ENCODE results near the gene HDAC8.

Gene HDAC8

DNA sequence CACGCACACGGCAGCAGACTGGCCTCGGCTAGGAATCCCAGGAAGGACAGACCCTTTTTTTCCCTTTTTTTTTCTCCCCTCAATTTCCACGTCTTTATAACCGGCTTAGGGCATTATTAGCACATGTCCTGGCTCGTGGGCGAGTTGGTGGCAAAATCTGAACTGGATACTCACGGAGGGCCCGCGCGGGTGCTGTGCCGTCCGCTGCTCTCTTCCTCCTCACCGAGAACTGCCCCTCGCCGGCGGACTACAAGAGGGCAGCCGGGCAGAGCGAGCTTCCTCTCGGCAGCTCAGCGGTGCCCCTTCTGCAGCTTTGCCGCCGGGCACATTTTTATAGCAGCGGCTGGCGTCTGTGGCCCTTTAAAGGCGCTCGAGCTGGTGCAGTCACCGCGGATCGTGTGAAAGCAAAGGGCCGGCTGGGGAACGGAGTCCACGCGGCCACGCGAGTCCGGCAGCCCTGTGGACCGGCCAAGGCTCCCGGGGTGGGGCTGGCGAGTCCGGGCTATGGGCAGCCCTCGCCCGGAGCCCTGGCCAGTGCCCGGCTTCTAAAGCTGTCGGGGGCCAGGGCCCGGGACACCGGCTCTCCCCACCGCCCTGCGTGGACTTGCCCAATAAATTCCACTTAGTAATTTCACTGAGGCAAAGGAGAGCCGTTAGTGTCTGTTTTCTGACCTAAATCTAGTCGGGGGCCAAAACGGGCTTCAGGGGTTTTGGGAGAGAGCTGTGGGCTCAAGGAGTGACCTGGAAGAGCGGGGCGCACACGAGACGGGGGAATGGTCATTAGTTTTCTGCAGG lies 265.6 kb downstream of the HDAC8 start:
- H3K36me3 ChIP-seq (ENCODE audit: control insufficient read depth in 1 of 2, insufficient read depth in 2 of 2, low read depth in 1 of 2, low read length in 2 of 2), result no peaks in the 10 kb centered on the region
- H4K91ac ChIP-seq (ENCODE audit: low read length), result no peak overlapping the region
- DNase-seq, result peak; percentile 73
- WGBS, result 4% methylated on average over 39 of the region's 56 CpGs
- no peaks in the 10 kb centered on the region for H3K9me3 ChIP-seq (ENCODE audit: control insufficient read depth, low read length)
- H3K23ac ChIP-seq (ENCODE audit: low read length in 2 of 2), result no peak overlapping the region
- H2BK5ac ChIP-seq (ENCODE audit: low read depth, low read length, poor library complexity, severe bottlenecking), result no peak overlapping the region
- H4K8ac ChIP-seq (ENCODE audit: low read length), result no peak overlapping the region
- peak overlapping the region; percentile 30 for H3K9ac ChIP-seq (ENCODE audit: low read length)
- H3K79me1 ChIP-seq (replicated peaks; ENCODE audit: low read length, poor library complexity, severe bottlenecking), result no peaks in the 10 kb centered on the region
- H3K4me1 ChIP-seq (ENCODE audit: control insufficient read depth, insufficient read depth, low read depth, low read length), result peaks cover 19% of the 10 kb centered on the region
- peak overlapping the region; percentile 91 for H3K4me2 ChIP-seq (ENCODE audit: low read length, poor library complexity, severe bottlenecking)
- no peak overlapping the region for H3K27ac ChIP-seq (ENCODE audit: low read length, poor library complexity, severe bottlenecking)
- H3K4me3 ChIP-seq (ENCODE audit: insufficient read depth in 1 of 2, low read depth in 1 of 2, low read length in 2 of 2), result peak overlapping the region; percentile 51 to 73
- peaks cover 55 to 90% of the 10 kb centered on the region in 2 experiments for H3K27me3 ChIP-seq (ENCODE audit: control insufficient read depth in 1 of 2, insufficient read depth in 1 of 2, low read length in 2 of 2)
- H2AK5ac ChIP-seq (ENCODE audit: low read length, severe bottlenecking), result no peak overlapping the region
- no peak overlapping the region for H3K4ac ChIP-seq (ENCODE audit: low read depth in 1 of 2, low read length in 2 of 2)
- H2BK120ac ChIP-seq (ENCODE audit: low read depth, low read length), result no peak overlapping the region
- no peak overlapping the region for H2BK12ac ChIP-seq (ENCODE audit: low read length in 2 of 2)
- peak overlapping the region; percentile 39 for H2AFZ ChIP-seq (ENCODE audit: low read depth, low read length)
- H3K14ac ChIP-seq (ENCODE audit: low read length in 2 of 2), result no peak overlapping the region
- peak overlapping the region in 1 of 2 experiments; percentile 24 for H3K18ac ChIP-seq (ENCODE audit: low read depth in 1 of 2, low read length in 2 of 2)
- H2BK15ac ChIP-seq (ENCODE audit: low read depth, poor library complexity, severe bottlenecking), result no peak overlapping the region

- H2BK12ac ChIP-seq (ENCODE audit: low read length in 2 of 2), result no peak overlapping the region
- no peaks in the 10 kb centered on the region for H3K36me3 ChIP-seq (ENCODE audit: control insufficient read depth in 1 of 2, insufficient read depth in 2 of 2, low read depth in 1 of 2, low read length in 2 of 2)
- no peak overlapping the region for H3K14ac ChIP-seq (ENCODE audit: low read length in 2 of 2)
- H4K8ac ChIP-seq (ENCODE audit: low read length), result no peak overlapping the region
- H3K27ac ChIP-seq (ENCODE audit: low read length, poor library complexity, severe bottlenecking), result no peak overlapping the region
- H3K18ac ChIP-seq (ENCODE audit: low read depth in 1 of 2, low read length in 2 of 2), result no peak overlapping the region
- H3K27me3 ChIP-seq (ENCODE audit: control insufficient read depth in 1 of 2, insufficient read depth in 1 of 2, low read length in 2 of 2), result peaks cover 63 to 91% of the 10 kb centered on the region in 2 experiments
- H4K91ac ChIP-seq (ENCODE audit: low read length), result no peak overlapping the region
- H3K4ac ChIP-seq (ENCODE audit: low read depth in 1 of 2, low read length in 2 of 2), result no peak overlapping the region
- no peaks in the 10 kb centered on the region for H3K9me3 ChIP-seq (ENCODE audit: control insufficient read depth, low read length)
- peak; percentile 13 for DNase-seq
- WGBS, result 2% methylated on average over 9 of the region's 92 CpGs
- no peak overlapping the region for H3K9ac ChIP-seq (ENCODE audit: low read length)
- no peaks in the 10 kb centered on the region for H3K79me1 ChIP-seq (replicated peaks; ENCODE audit: low read length, poor library complexity, severe bottlenecking)
- no peak overlapping the region for H3K23ac ChIP-seq (ENCODE audit: low read length in 2 of 2)
- H3K4me1 ChIP-seq (ENCODE audit: control insufficient read depth, insufficient read depth, low read depth, low read length), result peaks cover 19% of the 10 kb centered on the region
- no peak overlapping the region for H2BK120ac ChIP-seq (ENCODE audit: low read depth, low read length)
- peak overlapping the region; percentile 51 to 73 for H3K4me3 ChIP-seq (ENCODE audit: insufficient read depth in 1 of 2, low read depth in 1 of 2, low read length in 2 of 2)
- H2AFZ ChIP-seq (ENCODE audit: low read depth, low read length), result no peak overlapping the region
- peak overlapping the region; percentile 91 for H3K4me2 ChIP-seq (ENCODE audit: low read length, poor library complexity, severe bottlenecking)
- H2AK5ac ChIP-seq (ENCODE audit: low read length, severe bottlenecking), result no peak overlapping the region
- H2BK5ac ChIP-seq (ENCODE audit: low read depth, low read length, poor library complexity, severe bottlenecking), result no peak overlapping the region
- no peak overlapping the region for H2BK15ac ChIP-seq (ENCODE audit: low read depth, poor library complexity, severe bottlenecking)
Measured at GRCh38 chrX:72306085-72306801, 266.4 kb downstream of the HDAC8 start.

DNA sequence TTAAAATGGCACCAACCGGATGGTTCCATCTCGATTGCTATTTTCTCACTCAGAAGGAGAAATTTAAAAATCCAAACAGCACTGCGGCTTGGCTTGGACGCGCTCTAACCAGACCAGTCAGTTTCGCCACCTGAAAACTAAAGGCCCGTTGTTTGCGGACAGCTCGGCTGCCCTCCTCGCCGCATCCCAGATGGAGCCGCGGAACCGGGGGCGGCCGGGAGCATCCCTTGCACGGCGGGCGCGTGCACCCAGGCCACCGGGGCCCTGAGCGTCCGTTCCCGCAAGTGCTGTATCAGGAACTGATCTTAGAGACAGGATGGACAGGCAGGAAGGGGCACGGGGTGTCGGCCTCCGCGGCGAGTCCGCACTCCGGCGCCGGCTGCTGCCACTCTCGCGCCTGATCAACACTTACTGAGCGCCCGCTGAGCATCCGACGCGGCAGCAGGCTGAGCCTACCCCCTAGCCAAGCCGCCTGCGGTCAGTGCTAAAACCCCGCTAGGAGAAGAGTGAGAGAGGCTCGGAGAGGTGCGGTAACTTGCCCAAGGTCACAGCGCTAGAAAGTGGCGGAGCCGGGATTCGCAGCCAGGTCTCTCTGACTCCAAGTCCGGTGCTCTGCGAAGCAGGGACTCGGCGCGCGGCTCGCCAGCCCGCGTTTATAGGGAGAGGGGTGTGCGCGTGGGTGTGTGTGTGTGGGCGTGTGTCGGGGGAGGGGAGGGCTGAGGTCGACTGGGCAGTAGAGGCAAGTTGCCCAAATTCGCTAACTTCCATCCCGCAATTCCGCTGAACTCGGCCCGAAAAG lies 267.2 kb downstream of the HDAC8 start, which contains the start of gene CITED1:
CITED1 (minus strand) TSS at position 629 of the 799 bp plus-strand sequence. CDS start 3,045 bp downstream, outside the sequence.
- DNase-seq, result peak; percentile 18
- Histone ChIP-seq H4K8ac (ENCODE audit: low read length) (no peak within 1 kb of the TSS), H3K23ac (ENCODE audit: low read length in 2 of 2) (peak within 1 kb of the TSS in 1 of 2 experiments; percentile 80), H3K4ac (ENCODE audit: low read depth in 1 of 2, low read length in 2 of 2) (no peak within 1 kb of the TSS), H3K14ac (ENCODE audit: low read length in 2 of 2) (no peak within 1 kb of the TSS), H2BK15ac (ENCODE audit: low read depth, poor library complexity, severe bottlenecking) (no peak within 1 kb of the TSS), H2BK12ac (ENCODE audit: low read length in 2 of 2) (no peak within 1 kb of the TSS), H3K18ac (ENCODE audit: low read depth in 1 of 2, low read length in 2 of 2) (peak within 1 kb of the TSS in 1 of 2 experiments; percentile 24), H3K79me1 (replicated peaks; ENCODE audit: low read length, poor library complexity, severe bottlenecking) (no peaks in the 10 kb centered on the region), H3K27me3 (ENCODE audit: control insufficient read depth in 1 of 2, insufficient read depth in 1 of 2, low read length in 2 of 2) (peaks cover 70 to 92% of the 10 kb centered on the region in 2 experiments), H3K4me2 (ENCODE audit: low read length, poor library complexity, severe bottlenecking) (peak within 1 kb of the TSS; percentile 91), H3K27ac (ENCODE audit: low read length, poor library complexity, severe bottlenecking) (no peak within 1 kb of the TSS), H2AFZ (ENCODE audit: low read depth, low read length) (peak within 1 kb of the TSS; percentile 39), H2BK5ac (ENCODE audit: low read depth, low read length, poor library complexity, severe bottlenecking) (no peak within 1 kb of the TSS), H3K9me3 (ENCODE audit: control insufficient read depth, low read length) (no peaks in the 10 kb centered on the region), H2BK120ac (ENCODE audit: low read depth, low read length) (no peak within 1 kb of the TSS), H3K4me1 (ENCODE audit: control insufficient read depth, insufficient read depth, low read depth, low read length) (peaks cover 19% of the 10 kb centered on the region), H3K36me3 (ENCODE audit: control insufficient read depth in 1 of 2, insufficient read depth in 2 of 2, low read depth in 1 of 2, low read length in 2 of 2) (no peaks in the 10 kb centered on the region), H4K91ac (ENCODE audit: low read length) (no peak within 1 kb of the TSS), H3K9ac (ENCODE audit: low read length) (no peak within 1 kb of the TSS), H3K4me3 (ENCODE audit: insufficient read depth in 1 of 2, low read depth in 1 of 2, low read length in 2 of 2) (peak within 1 kb of the TSS; percentile 51 to 73), H2AK5ac (ENCODE audit: low read length, severe bottlenecking) (no peak within 1 kb of the TSS)
- WGBS, result 1% methylated on average over 39 of the region's 68 CpGs

Measured in mesenchymal stem cell (in vitro differentiated cells and primary cell).